ENCODE data around the gene ZNF44.

ZNF44 gene

GRCh38 chr19:12261554-12261953 lies 33.1 kb downstream of the ZNF44 start:
- no peak for DNase-seq (ENCODE audit: low read depth, low spot score)

- DNase-seq (ENCODE audit: low read depth, low spot score) = no peak
Observed at GRCh38 chr19:12260861-12261260, 33.8 kb downstream of the ZNF44 start.

- no peak for DNase-seq (ENCODE audit: low read depth, low spot score)
Observed at GRCh38 chr19:12260236-12260635, 34.4 kb downstream of the ZNF44 start.

- no peak for DNase-seq (ENCODE audit: low read depth, low spot score)
Observed at GRCh38 chr19:12255372-12255771, 39.3 kb downstream of the ZNF44 start.

GRCh38 chr19:12247644-12248222 lies 47.0 kb downstream of the ZNF44 start:
- no peak for DNase-seq (ENCODE audit: low read depth, low spot score)

GRCh38 chr19:12244370-12244769 lies 50.3 kb downstream of the ZNF44 start:
- no peak for DNase-seq (ENCODE audit: low read depth, low spot score)

GRCh38 chr19:12237143-12237839 lies 57.4 kb downstream of the ZNF44 start:
- DNase-seq (ENCODE audit: low read depth, low spot score) = no peak

GRCh38 chr19:12232961-12233360 lies 61.7 kb downstream of the ZNF44 start:
- no peak for DNase-seq (ENCODE audit: low read depth, low spot score)

GRCh38 chr19:12230751-12231733 lies 63.6 kb downstream of the ZNF44 start:
- no peak for DNase-seq (ENCODE audit: low read depth, low spot score)

- no peak for DNase-seq (ENCODE audit: low read depth, low spot score)
Observed at GRCh38 chr19:12229990-12230389, 64.7 kb downstream of the ZNF44 start.

GRCh38 chr19:12224676-12225075 lies 70.0 kb downstream of the ZNF44 start:
- DNase-seq (ENCODE audit: low read depth, low spot score) = no peak

GRCh38 chr19:12222980-12223630 lies 71.6 kb downstream of the ZNF44 start:
- no peak for DNase-seq (ENCODE audit: low read depth, low spot score)
